Activated CD8-positive, alpha-beta T cell treated with anti-CD3 and anti-CD28 coated beads for 36 hours (primary cell): ENCODE measurements around the gene STAC2. TPM values are rescaled to one million over a fixed set of nuclear protein-coding genes. Genes with fewer than 3 reads are reported as not detected.

Source experiments
- ATAC-seq: fragments of 200-7000 bp; cut with Tn5 transposase; one replicate; pipeline ENCODE4 v1.10.0; 2021; ENCODE audit warnings: mild to moderate bottlenecking, moderate library complexity
- CTCF ChIA-PET: fragments of 350-600 bp; sonication (Branson Sonifier 250); formaldehyde crosslinking; loops from one replicate; lab custom pipeline; 2021; ENCODE audit warnings: antibody characterized with exemption; lab: Charles Lee
- POLR2A ChIA-PET: fragments of 350-600 bp; sonication (Branson Sonifier 250); formaldehyde crosslinking; loops from one replicate; lab custom pipeline; 2021; ENCODE audit warnings: antibody characterized with exemption; lab: Charles Lee
- DNase-seq: peaks from one replicate; pipeline ENCODE4 v3.0.0-alpha.2; 2020
- H3K27ac Mint-ChIP-seq: one replicate; pipeline ENCODE4 v1.8.0; 2021; ENCODE audit warnings: mild to moderate bottlenecking, mixed read lengths
- H3K27me3 Mint-ChIP-seq: one replicate; pipeline ENCODE4 v1.8.0; 2021; ENCODE audit warnings: mixed read lengths
- H3K36me3 Mint-ChIP-seq: one replicate; pipeline ENCODE4 v1.8.0; 2021; ENCODE audit warnings: low read depth, mixed read lengths
- H3K4me1 Mint-ChIP-seq: one replicate; pipeline ENCODE4 v1.8.0; 2021; ENCODE audit warnings: low read depth, mixed read lengths
- H3K4me3 Mint-ChIP-seq: one replicate; pipeline ENCODE4 v1.8.0; 2021; ENCODE audit warnings: mild to moderate bottlenecking, moderate library complexity, mixed read lengths
- H3K9me3 Mint-ChIP-seq: one replicate; pipeline ENCODE4 v1.8.0; 2021; ENCODE audit warnings: mixed read lengths
- CTCF ChIP-seq: fragments of 200-600 bp; IDR thresholded peaks from one replicate; pipeline ENCODE4 v1.8.0; 2022; ENCODE audit warnings: antibody characterized with exemption, mild to moderate bottlenecking
- intact Hi-C: fragments of 100-400 bp; cut with micrococcal nuclease; formaldehyde crosslinking; loops from one replicate; pipeline ENCODE4 v1.10.0; 2022
- total RNA-seq, 2 experiments: library from RNA; stranded (reverse); gene quantifications; one replicate each; pipeline ENCODE4 v1.2.3, GENCODE V29; 2021

STAC2 gene
- total RNA-seq, 2 experiments from 2014 or later = 0.47 to 0.56 TPM

- ChIA-PET CTCF (interaction anchor here (2.1 to 27.4 kb wide), 5 partner anchors 9 to 215 kb away, joined by 7 to 516 read pairs (median 17); no protein-coding TSS in a partner anchor), POLR2A (no interaction called here)
- H3K27me3 Mint-ChIP-seq = no peaks in the 10 kb centered on the region
- peaks cover 42% of the 10 kb centered on the region for H3K4me1 Mint-ChIP-seq
- intact Hi-C loops = no loop called here
- DNase-seq (peak; percentile 79), ATAC-seq (peak; percentile 65)
- H3K4me3 Mint-ChIP-seq = peak within 1 kb of the TSS; percentile 90
- no peak for TF ChIP-seq CTCF
- no peaks in the 10 kb centered on the region for H3K9me3 Mint-ChIP-seq
- peaks cover 28% of the 10 kb centered on the region for H3K36me3 Mint-ChIP-seq
- peak within 1 kb of the TSS; percentile 99 for H3K27ac Mint-ChIP-seq
Observed at GRCh38 chr17:39197380-39198185, 28.2 kb downstream of the STAC2 start, which contains the start of gene CACNB1. TSS of gene CACNB1 (minus strand) at chr17:39197669. CDS start at chr17:39197495, 174 bp downstream.

- DNase-seq = peak; percentile 35
- intact Hi-C loops = no loop called here
- peak overlapping the region; percentile 74 for H3K27ac Mint-ChIP-seq
Observed at GRCh38 chr17:39196808-39197291, 28.9 kb downstream of the STAC2 start.

GRCh38 chr17:39196241-39196807, 29.4 kb downstream of the STAC2 start:
- POLR2A ChIA-PET = interaction anchor here (1.6 to 2.0 kb wide), 3 partner anchors 8 to 11 kb away, joined by 3 to 6 read pairs (median 4); no protein-coding TSS in a partner anchor
- Mint-ChIP-seq H3K9me3 (no peaks in the 10 kb centered on the region), H3K27ac (peak overlapping the region; percentile 69), H3K4me3 (peak overlapping the region; percentile 90), H3K27me3 (no peaks in the 10 kb centered on the region), H3K36me3 (peaks cover 19% of the 10 kb centered on the region), H3K4me1 (peaks cover 31% of the 10 kb centered on the region)
- intact Hi-C loops = no loop called here
- ATAC-seq (no peak), DNase-seq (no peak)
- CTCF ChIA-PET = interaction anchor here (1.0 to 3.9 kb wide), 9 partner anchors 11 to 214 kb away, joined by 3 to 20 read pairs (median 7); partner anchors contain the start of gene ARL5C
- TF ChIP-seq CTCF = no peak

More at GRCh38 chr17:39196808-39197291, 28.9 kb downstream of the STAC2 start:
- peaks cover 25% of the 10 kb centered on the region for H3K36me3 Mint-ChIP-seq
- H3K9me3 Mint-ChIP-seq = no peaks in the 10 kb centered on the region
- no peak for TF ChIP-seq CTCF
- ChIA-PET CTCF (interaction anchor here (1.0 to 3.9 kb wide), 8 partner anchors 10 to 214 kb away, joined by 3 to 20 read pairs (median 8); partner anchors contain the start of gene ARL5C), POLR2A (interaction anchor here (2.0 kb wide), 1 partner anchor 9 kb away, joined by 4 read pairs; no protein-coding TSS in a partner anchor)
- ATAC-seq = no peak
- H3K27me3 Mint-ChIP-seq = no peaks in the 10 kb centered on the region
- H3K4me3 Mint-ChIP-seq = peak overlapping the region; percentile 90
- H3K4me1 Mint-ChIP-seq = peaks cover 34% of the 10 kb centered on the region

- CTCF ChIA-PET = interaction anchor here (0.7 to 2.8 kb wide), 11 partner anchors 11 to 213 kb away, joined by 3 to 16 read pairs (median 5); partner anchors contain the start of gene ARL5C
- no peak for TF ChIP-seq CTCF
- peaks cover 26% of the 10 kb centered on the region for H3K4me1 Mint-ChIP-seq
- intact Hi-C loops = no loop called here
- H3K9me3 Mint-ChIP-seq = no peaks in the 10 kb centered on the region
- ATAC-seq = no peak
- DNase-seq = peak; percentile 23
- H3K36me3 Mint-ChIP-seq = peaks cover 13% of the 10 kb centered on the region
- H3K27me3 Mint-ChIP-seq = no peaks in the 10 kb centered on the region
- H3K27ac Mint-ChIP-seq = peak overlapping the region; percentile 69
- POLR2A ChIA-PET = interaction anchor here (0.6 to 2.0 kb wide), 4 partner anchors 9 to 219 kb away, joined by 3 to 6 read pairs (median 4); no protein-coding TSS in a partner anchor
- peak overlapping the region; percentile 90 for H3K4me3 Mint-ChIP-seq
Observed at GRCh38 chr17:39195568-39196160, 30.1 kb downstream of the STAC2 start.
